Measurements from ENCODE around the gene SENP8.

DNA sequence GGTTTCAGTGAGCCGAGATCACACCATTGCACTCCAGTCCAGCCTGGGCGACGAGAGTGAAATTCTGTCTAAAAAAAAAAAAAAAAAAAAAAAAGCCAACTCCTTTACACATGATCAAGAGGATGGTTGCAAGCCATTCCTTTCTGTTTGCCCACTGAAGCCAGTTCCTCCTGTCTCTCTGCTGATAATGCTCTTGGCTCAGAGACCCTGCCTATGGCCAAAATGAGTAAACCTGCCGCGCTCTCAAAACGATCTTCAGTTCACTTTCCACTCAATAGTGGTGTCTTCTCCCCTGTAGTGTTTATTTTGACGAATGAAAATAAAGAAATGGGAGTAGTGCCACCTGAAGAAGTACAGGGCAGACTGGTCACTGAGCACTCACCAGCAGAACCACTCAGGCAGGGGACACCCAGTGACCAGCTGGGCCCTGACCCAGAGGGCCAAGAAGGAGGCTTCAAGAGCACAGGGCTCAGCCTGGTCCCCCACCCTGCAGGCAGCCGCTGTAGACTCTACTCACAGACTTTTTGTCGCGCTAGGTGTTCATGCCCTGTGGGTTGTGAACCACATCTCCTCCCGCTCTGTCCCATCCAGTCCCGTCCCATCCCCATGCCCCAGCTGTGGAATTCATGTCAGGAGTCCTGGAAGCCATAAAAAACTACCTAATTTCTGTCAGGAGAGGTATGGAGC, 55.8 kb downstream of the SENP8 start:
- TF ChIP-seq, protein P1, sequence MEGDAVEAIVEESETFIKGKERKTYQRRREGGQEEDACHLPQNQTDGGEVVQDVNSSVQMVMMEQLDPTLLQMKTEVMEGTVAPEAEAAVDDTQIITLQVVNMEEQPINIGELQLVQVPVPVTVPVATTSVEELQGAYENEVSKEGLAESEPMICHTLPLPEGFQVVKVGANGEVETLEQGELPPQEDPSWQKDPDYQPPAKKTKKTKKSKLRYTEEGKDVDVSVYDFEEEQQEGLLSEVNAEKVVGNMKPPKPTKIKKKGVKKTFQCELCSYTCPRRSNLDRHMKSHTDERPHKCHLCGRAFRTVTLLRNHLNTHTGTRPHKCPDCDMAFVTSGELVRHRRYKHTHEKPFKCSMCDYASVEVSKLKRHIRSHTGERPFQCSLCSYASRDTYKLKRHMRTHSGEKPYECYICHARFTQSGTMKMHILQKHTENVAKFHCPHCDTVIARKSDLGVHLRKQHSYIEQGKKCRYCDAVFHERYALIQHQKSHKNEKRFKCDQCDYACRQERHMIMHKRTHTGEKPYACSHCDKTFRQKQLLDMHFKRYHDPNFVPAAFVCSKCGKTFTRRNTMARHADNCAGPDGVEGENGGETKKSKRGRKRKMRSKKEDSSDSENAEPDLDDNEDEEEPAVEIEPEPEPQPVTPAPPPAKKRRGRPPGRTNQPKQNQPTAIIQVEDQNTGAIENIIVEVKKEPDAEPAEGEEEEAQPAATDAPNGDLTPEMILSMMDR (IDR thresholded peaks at IDR 0.05 in 8 of 11, conservative IDR thresholded peaks at IDR 0.05 in 3 of 11) = no peak
- no peak for TF ChIP-seq POLR2AphosphoS5 (IDR thresholded peaks at IDR 0.05)
- TF ChIP-seq POLR2A (IDR thresholded peaks at IDR 0.05) = no peak
